ENCODE data around the gene STARD8. TPM values are rescaled to one million over a fixed set of nuclear protein-coding genes. Genes with fewer than 3 reads are reported as not detected.

Gene STARD8
- total RNA-seq, 1 donor, result 1.4 TPM

GRCh38 chrX:68694435-68695205 lies 47.2 kb downstream of the STARD8 start:
- no peaks in the 10 kb centered on the region for H3K27me3 ChIP-seq (ENCODE audit: insufficient read depth, low read length)
- peak overlapping the region; percentile 14 for H2AFZ ChIP-seq (ENCODE audit: low read length)
- H4K20me1 ChIP-seq (ENCODE audit: insufficient read depth, low read length), result peaks cover 4% of the 10 kb centered on the region
- H3K4me1 ChIP-seq (ENCODE audit: insufficient read depth, low read length), result peaks cover 28% of the 10 kb centered on the region
- peak overlapping the region; percentile 60 for H3K27ac ChIP-seq (ENCODE audit: low read depth, low read length)
- DNase-seq (ENCODE audit: insufficient read length, low spot score, missing footprints), result peak; percentile 72
- H3K36me3 ChIP-seq (ENCODE audit: insufficient read depth, low read length), result no peaks in the 10 kb centered on the region
- TF ChIP-seq CTCF (IDR thresholded peaks at IDR 0.05; ENCODE audit: extremely low read depth, low read depth, low read length), result no peak
- H3K4me2 ChIP-seq (ENCODE audit: insufficient read depth, low read length), result peak overlapping the region; percentile 81
- H3K9me3 ChIP-seq (ENCODE audit: low read depth, low read length), result no peaks in the 10 kb centered on the region
- peak overlapping the region; percentile 74 for H3K4me3 ChIP-seq (ENCODE audit: insufficient read depth, low read length)
- peaks cover 43% of the 10 kb centered on the region for H3K79me2 ChIP-seq (ENCODE audit: insufficient read depth, low read length)

- TF ChIP-seq CTCF (IDR thresholded peaks at IDR 0.05; ENCODE audit: extremely low read depth, low read depth, low read length), result no peak
- Histone ChIP-seq H3K27me3 (ENCODE audit: insufficient read depth, low read length) (no peaks in the 10 kb centered on the region), H3K36me3 (ENCODE audit: insufficient read depth, low read length) (no peaks in the 10 kb centered on the region), H3K4me1 (ENCODE audit: insufficient read depth, low read length) (peaks cover 35% of the 10 kb centered on the region), H4K20me1 (ENCODE audit: insufficient read depth, low read length) (no peaks in the 10 kb centered on the region), H3K9me3 (ENCODE audit: low read depth, low read length) (no peaks in the 10 kb centered on the region), H3K4me2 (ENCODE audit: insufficient read depth, low read length) (peak overlapping the region; percentile 81), H3K79me2 (ENCODE audit: insufficient read depth, low read length) (peaks cover 48% of the 10 kb centered on the region), H3K27ac (ENCODE audit: low read depth, low read length) (no peak overlapping the region), H3K4me3 (ENCODE audit: insufficient read depth, low read length) (peak overlapping the region; percentile 74), H2AFZ (ENCODE audit: low read length) (no peak overlapping the region)
- DNase-seq (ENCODE audit: insufficient read length, low spot score, missing footprints), result peak; percentile 66
Observed at GRCh38 chrX:68695206-68695845, 47.9 kb downstream of the STARD8 start.

- H3K4me3 ChIP-seq (ENCODE audit: insufficient read depth, low read length), result no peak overlapping the region
- H3K27me3 ChIP-seq (ENCODE audit: insufficient read depth, low read length), result no peaks in the 10 kb centered on the region
- no peaks in the 10 kb centered on the region for H4K20me1 ChIP-seq (ENCODE audit: insufficient read depth, low read length)
- H3K79me2 ChIP-seq (ENCODE audit: insufficient read depth, low read length), result peaks cover 59% of the 10 kb centered on the region
- H3K4me2 ChIP-seq (ENCODE audit: insufficient read depth, low read length), result no peak overlapping the region
- no peaks in the 10 kb centered on the region for H3K36me3 ChIP-seq (ENCODE audit: insufficient read depth, low read length)
- TF ChIP-seq CTCF (IDR thresholded peaks at IDR 0.05; ENCODE audit: extremely low read depth, low read depth, low read length), result no peak
- H2AFZ ChIP-seq (ENCODE audit: low read length), result no peak overlapping the region
- no peak overlapping the region for H3K27ac ChIP-seq (ENCODE audit: low read depth, low read length)
- DNase-seq (ENCODE audit: insufficient read length, low spot score, missing footprints), result peak; percentile 63
- H3K4me1 ChIP-seq (ENCODE audit: insufficient read depth, low read length), result peaks cover 38% of the 10 kb centered on the region
- H3K9me3 ChIP-seq (ENCODE audit: low read depth, low read length), result no peaks in the 10 kb centered on the region
Observed at GRCh38 chrX:68696267-68696990, 49.0 kb downstream of the STARD8 start.

- TF ChIP-seq CTCF (IDR thresholded peaks at IDR 0.05; ENCODE audit: extremely low read depth, low read depth, low read length), result no peak
- no peaks in the 10 kb centered on the region for H3K9me3 ChIP-seq (ENCODE audit: low read depth, low read length)
- no peak overlapping the region for H3K27ac ChIP-seq (ENCODE audit: low read depth, low read length)
- no peaks in the 10 kb centered on the region for H3K27me3 ChIP-seq (ENCODE audit: insufficient read depth, low read length)
- peaks cover 38% of the 10 kb centered on the region for H3K4me1 ChIP-seq (ENCODE audit: insufficient read depth, low read length)
- H3K4me2 ChIP-seq (ENCODE audit: insufficient read depth, low read length), result no peak overlapping the region
- H4K20me1 ChIP-seq (ENCODE audit: insufficient read depth, low read length), result no peaks in the 10 kb centered on the region
- peak; percentile 75 for DNase-seq (ENCODE audit: insufficient read length, low spot score, missing footprints)
- peaks cover 65% of the 10 kb centered on the region for H3K79me2 ChIP-seq (ENCODE audit: insufficient read depth, low read length)
- H2AFZ ChIP-seq (ENCODE audit: low read length), result no peak overlapping the region
- no peaks in the 10 kb centered on the region for H3K36me3 ChIP-seq (ENCODE audit: insufficient read depth, low read length)
- H3K4me3 ChIP-seq (ENCODE audit: insufficient read depth, low read length), result no peak overlapping the region
Observed at GRCh38 chrX:68697036-68697435, 49.6 kb downstream of the STARD8 start.

All from osteoblast (primary cell).